ENCODE results near the gene POC1B.
A peak's percentile ranks its signal among the peaks of the same experiment; 100 is the strongest.

The POC1B gene

DNA sequence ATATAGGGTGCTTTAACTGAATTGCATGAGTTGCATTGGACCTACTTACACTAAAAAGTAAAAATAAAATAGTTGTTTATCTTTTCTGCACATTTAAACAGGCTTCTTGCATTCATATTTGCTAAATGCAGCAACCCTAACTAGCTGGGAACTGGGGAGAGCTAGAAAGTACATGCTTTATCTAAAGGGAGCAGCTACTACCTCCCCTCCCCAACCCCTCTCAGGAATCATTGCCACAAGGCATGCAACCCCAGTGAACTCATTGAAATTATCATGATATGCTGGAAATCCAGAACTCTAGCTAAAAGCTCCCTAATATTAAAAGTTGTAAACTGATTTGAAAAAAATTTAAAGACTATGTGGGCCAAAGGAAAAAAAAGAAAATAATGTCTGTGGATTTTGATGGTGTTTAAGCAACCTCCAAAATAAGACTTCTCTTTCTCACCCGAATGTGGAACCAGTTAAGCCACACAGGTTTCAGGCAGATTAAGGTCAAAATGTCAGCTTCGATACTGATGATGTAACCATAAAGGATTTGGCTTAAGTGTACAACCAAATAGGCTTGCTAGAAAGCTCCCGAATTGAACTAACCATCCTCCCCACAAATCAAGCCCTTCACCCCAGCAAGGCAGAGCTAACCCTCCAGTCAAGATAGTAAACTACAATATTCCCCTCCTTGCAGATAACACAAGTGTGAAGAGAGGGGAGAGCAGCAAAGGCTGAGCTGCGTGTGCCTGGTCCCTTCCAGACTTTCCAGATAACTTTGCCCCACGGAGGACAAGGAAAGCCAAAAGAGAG lies 13.8 kb upstream of the POC1B start:
- DNase-seq = no peak
- no peaks in the 10 kb centered on the region for H3K36me3 ChIP-seq (ENCODE audit: control insufficient read depth in 4 of 4, insufficient read depth in 4 of 4, low read length in 3 of 4)
- H3K27ac ChIP-seq (ENCODE audit: insufficient read depth in 1 of 2, low read depth in 1 of 2, low read length in 2 of 2, poor library complexity in 1 of 2, severe bottlenecking in 2 of 2) = no peak overlapping the region
- H3K4me1 ChIP-seq (ENCODE audit: control extremely low read depth in 1 of 4, control insufficient read depth in 4 of 4, insufficient read depth in 4 of 4, low read length in 3 of 4) = peaks cover 8 to 19% (median 11%) of the 10 kb centered on the region in 4 experiments
- no peak overlapping the region for H3K4me3 ChIP-seq (ENCODE audit: control insufficient read depth in 1 of 7, extremely low read depth in 1 of 7, insufficient read depth in 4 of 7, low read depth in 2 of 7, low read length in 6 of 7)
- POLR2A ChIA-PET = no interaction called here
- no peaks in the 10 kb centered on the region for H3K27me3 ChIP-seq (replicated peaks in 2 of 5; ENCODE audit: control insufficient read depth in 4 of 5, insufficient read depth in 5 of 5, low read length in 4 of 5)
- CTCF ChIA-PET = interaction anchor here (1.0 to 2.2 kb wide), 2 partner anchors 10 to 539 kb away, joined by 3 to 8 read pairs; no protein-coding TSS in a partner anchor
- H3K9me3 ChIP-seq (ENCODE audit: control extremely low read depth in 1 of 5, control insufficient read depth in 4 of 5, insufficient read depth in 2 of 5, low read depth in 1 of 5, low read length in 4 of 5) = no peaks in the 10 kb centered on the region
- 43% methylated on average over 2 of the region's 5 CpGs for WGBS (ENCODE audit: insufficient coverage)

DNA sequence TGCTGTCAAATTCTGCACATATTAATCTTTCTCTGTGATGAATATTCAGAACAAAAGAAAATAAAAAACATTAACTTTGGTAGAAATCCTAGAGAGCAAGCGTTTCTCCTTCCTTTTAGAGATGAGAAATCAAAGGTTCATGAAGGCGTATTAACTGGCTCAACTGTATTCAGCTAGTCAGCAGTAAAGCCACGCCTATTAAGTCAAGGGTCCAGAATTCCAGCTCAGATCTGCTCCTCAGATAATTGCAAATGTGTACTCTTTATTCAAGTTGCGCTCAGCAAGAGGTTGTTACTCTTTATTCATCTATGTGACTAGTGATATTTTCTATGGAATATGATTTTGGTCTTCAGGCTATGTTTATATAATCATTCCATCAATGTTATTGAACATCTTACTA lies 13.1 kb upstream of the POC1B start:
- DNase-seq = no peak
- Histone ChIP-seq H3K4me1 (ENCODE audit: control extremely low read depth in 1 of 4, control insufficient read depth in 4 of 4, insufficient read depth in 4 of 4, low read length in 3 of 4) (peaks cover 6 to 13% (median 8%) of the 10 kb centered on the region in 4 experiments), H3K27me3 (replicated peaks in 2 of 5; ENCODE audit: control insufficient read depth in 4 of 5, insufficient read depth in 5 of 5, low read length in 4 of 5) (no peaks in the 10 kb centered on the region), H3K36me3 (ENCODE audit: control insufficient read depth in 4 of 4, insufficient read depth in 4 of 4, low read length in 3 of 4) (no peaks in the 10 kb centered on the region), H3K4me3 (ENCODE audit: control insufficient read depth in 1 of 7, extremely low read depth in 1 of 7, insufficient read depth in 4 of 7, low read depth in 2 of 7, low read length in 6 of 7) (no peak overlapping the region), H3K27ac (ENCODE audit: insufficient read depth in 1 of 2, low read depth in 1 of 2, low read length in 2 of 2, poor library complexity in 1 of 2, severe bottlenecking in 2 of 2) (no peak overlapping the region), H3K9me3 (ENCODE audit: control extremely low read depth in 1 of 5, control insufficient read depth in 4 of 5, insufficient read depth in 2 of 5, low read depth in 1 of 5, low read length in 4 of 5) (no peaks in the 10 kb centered on the region)
- POLR2A ChIA-PET = interaction anchor here (0.6 kb wide), 1 partner anchor 144 kb away, joined by 4 read pairs; no protein-coding TSS in a partner anchor
- 90% methylated on average over 3 of the region's 4 CpGs for WGBS (ENCODE audit: insufficient coverage)
- CTCF ChIA-PET = interaction anchor here (1.0 to 2.2 kb wide), 2 partner anchors 9 to 540 kb away, joined by 3 to 8 read pairs; no protein-coding TSS in a partner anchor

DNA sequence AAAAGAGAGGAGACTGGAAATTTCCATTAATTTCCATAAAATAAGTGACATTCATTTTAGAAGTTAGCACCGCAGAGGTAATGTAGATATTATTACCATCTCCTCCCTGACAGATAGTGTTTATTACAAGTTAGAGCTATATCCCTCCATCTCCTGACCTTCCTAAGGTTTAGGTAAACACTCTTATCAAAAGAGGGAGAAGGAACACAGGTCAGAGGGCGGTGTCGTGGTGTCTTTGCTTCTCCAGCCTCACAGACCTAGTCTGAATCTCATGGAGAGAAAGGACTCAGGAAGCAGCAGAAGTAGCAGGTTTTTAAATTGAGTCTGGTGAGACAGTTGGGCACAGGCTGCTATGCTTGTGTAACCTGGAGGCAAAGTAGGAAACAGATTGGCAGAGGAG lies 11.5 kb upstream of the POC1B start:
- CTCF ChIA-PET = no interaction called here
- DNase-seq = no peak
- H3K4me3 ChIP-seq (ENCODE audit: control insufficient read depth in 1 of 7, extremely low read depth in 1 of 7, insufficient read depth in 4 of 7, low read depth in 2 of 7, low read length in 6 of 7) = no peak overlapping the region
- H3K27me3 ChIP-seq (replicated peaks in 2 of 5; ENCODE audit: control insufficient read depth in 4 of 5, insufficient read depth in 5 of 5, low read length in 4 of 5) = no peaks in the 10 kb centered on the region
- no peaks in the 10 kb centered on the region for H3K9me3 ChIP-seq (ENCODE audit: control extremely low read depth in 1 of 5, control insufficient read depth in 4 of 5, insufficient read depth in 2 of 5, low read depth in 1 of 5, low read length in 4 of 5)
- peaks cover 1 to 3% (median 2%) of the 10 kb centered on the region in 4 experiments for H3K4me1 ChIP-seq (ENCODE audit: control extremely low read depth in 1 of 4, control insufficient read depth in 4 of 4, insufficient read depth in 4 of 4, low read length in 3 of 4)
- no peak overlapping the region for H3K27ac ChIP-seq (ENCODE audit: insufficient read depth in 1 of 2, low read depth in 1 of 2, low read length in 2 of 2, poor library complexity in 1 of 2, severe bottlenecking in 2 of 2)
- H3K36me3 ChIP-seq (ENCODE audit: control insufficient read depth in 4 of 4, insufficient read depth in 4 of 4, low read length in 3 of 4) = no peaks in the 10 kb centered on the region
- POLR2A ChIA-PET = no interaction called here
- 100% methylated on average over 2 of the region's 3 CpGs for WGBS (ENCODE audit: insufficient coverage)

DNA sequence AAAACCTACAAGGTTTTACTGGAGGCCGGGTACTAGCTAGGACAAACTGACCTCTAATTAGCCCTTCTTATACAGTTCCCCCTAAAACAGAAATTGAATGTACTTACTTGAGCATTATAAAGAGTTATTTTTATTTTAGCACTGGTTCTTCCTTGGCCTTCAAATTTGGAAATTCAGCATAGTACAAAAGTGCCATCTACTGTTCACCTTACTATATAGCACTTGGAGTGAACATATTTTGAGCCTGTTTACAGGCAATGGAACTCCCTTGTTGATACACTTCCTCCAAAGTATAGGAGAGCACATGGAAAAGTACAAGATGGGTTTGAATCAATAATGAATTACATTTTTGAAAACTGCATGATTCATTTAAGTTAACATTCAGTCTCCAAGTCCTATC lies 3.9 kb upstream of the POC1B start:
- Histone ChIP-seq H3K9me3 (ENCODE audit: control extremely low read depth in 1 of 5, control insufficient read depth in 4 of 5, insufficient read depth in 2 of 5, low read depth in 1 of 5, low read length in 4 of 5) (no peaks in the 10 kb centered on the region), H3K27ac (ENCODE audit: insufficient read depth in 1 of 2, low read depth in 1 of 2, low read length in 2 of 2, poor library complexity in 1 of 2, severe bottlenecking in 2 of 2) (no peak overlapping the region), H3K36me3 (ENCODE audit: control insufficient read depth in 4 of 4, insufficient read depth in 4 of 4, low read length in 3 of 4) (no peaks in the 10 kb centered on the region), H3K4me3 (ENCODE audit: control insufficient read depth in 1 of 7, extremely low read depth in 1 of 7, insufficient read depth in 4 of 7, low read depth in 2 of 7, low read length in 6 of 7) (no peak overlapping the region), H3K4me1 (ENCODE audit: control extremely low read depth in 1 of 4, control insufficient read depth in 4 of 4, insufficient read depth in 4 of 4, low read length in 3 of 4) (peaks cover 4 to 23% (median 11%) of the 10 kb centered on the region in 4 experiments), H3K27me3 (replicated peaks in 2 of 5; ENCODE audit: control insufficient read depth in 4 of 5, insufficient read depth in 5 of 5, low read length in 4 of 5) (no peaks in the 10 kb centered on the region)
- POLR2A ChIA-PET = no interaction called here
- peak; percentile 64 to 83 (median 79) for DNase-seq
- WGBS (ENCODE audit: insufficient coverage) = no CpG with 5 or more reads among the region's 1 CpG
- CTCF ChIA-PET = interaction anchor here (0.8 to 5.2 kb wide), 12 partner anchors 9 to 1380 kb away, joined by 3 to 33 read pairs (median 6); no protein-coding TSS in a partner anchor

DNA sequence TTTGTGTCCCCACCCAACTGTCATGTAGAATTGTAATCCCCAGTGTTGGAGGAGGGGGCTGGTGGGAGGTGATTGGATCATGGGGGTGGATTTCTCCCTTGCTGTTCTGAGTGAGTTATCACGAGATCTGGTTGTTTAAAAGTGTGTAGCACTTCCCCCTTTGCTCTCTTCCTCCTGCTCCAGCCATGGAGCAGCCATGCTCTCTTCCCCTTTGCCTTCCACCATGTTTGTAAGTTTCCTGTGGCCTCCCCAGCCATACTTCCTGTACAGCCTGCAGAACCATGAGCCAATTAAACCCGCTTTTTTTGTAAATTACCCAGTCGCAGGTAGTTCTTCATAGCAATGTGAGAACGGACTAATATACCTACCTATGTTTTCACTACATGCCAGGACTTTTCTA lies 2.6 kb upstream of the POC1B start:
- WGBS (ENCODE audit: insufficient coverage) = 68% methylated on average over 2 of the region's 4 CpGs
- ChIA-PET POLR2A (no interaction called here), CTCF (interaction anchor here (0.6 to 5.2 kb wide), 14 partner anchors 13 to 511 kb away, joined by 3 to 33 read pairs (median 4); no protein-coding TSS in a partner anchor)
- DNase-seq = peak in 2 of 3 donors; percentile 33 to 40
- Histone ChIP-seq H3K4me3 (ENCODE audit: control insufficient read depth in 1 of 7, extremely low read depth in 1 of 7, insufficient read depth in 4 of 7, low read depth in 2 of 7, low read length in 6 of 7) (no peak overlapping the region), H3K9me3 (ENCODE audit: control extremely low read depth in 1 of 5, control insufficient read depth in 4 of 5, insufficient read depth in 2 of 5, low read depth in 1 of 5, low read length in 4 of 5) (no peaks in the 10 kb centered on the region), H3K27me3 (replicated peaks in 2 of 5; ENCODE audit: control insufficient read depth in 4 of 5, insufficient read depth in 5 of 5, low read length in 4 of 5) (no peaks in the 10 kb centered on the region), H3K27ac (ENCODE audit: insufficient read depth in 1 of 2, low read depth in 1 of 2, low read length in 2 of 2, poor library complexity in 1 of 2, severe bottlenecking in 2 of 2) (no peak overlapping the region), H3K4me1 (ENCODE audit: control extremely low read depth in 1 of 4, control insufficient read depth in 4 of 4, insufficient read depth in 4 of 4, low read length in 3 of 4) (peaks cover 10 to 33% (median 21%) of the 10 kb centered on the region in 4 experiments), H3K36me3 (ENCODE audit: control insufficient read depth in 4 of 4, insufficient read depth in 4 of 4, low read length in 3 of 4) (peaks cover 0 to 7% (median under 1%) of the 10 kb centered on the region in 4 experiments)

DNA sequence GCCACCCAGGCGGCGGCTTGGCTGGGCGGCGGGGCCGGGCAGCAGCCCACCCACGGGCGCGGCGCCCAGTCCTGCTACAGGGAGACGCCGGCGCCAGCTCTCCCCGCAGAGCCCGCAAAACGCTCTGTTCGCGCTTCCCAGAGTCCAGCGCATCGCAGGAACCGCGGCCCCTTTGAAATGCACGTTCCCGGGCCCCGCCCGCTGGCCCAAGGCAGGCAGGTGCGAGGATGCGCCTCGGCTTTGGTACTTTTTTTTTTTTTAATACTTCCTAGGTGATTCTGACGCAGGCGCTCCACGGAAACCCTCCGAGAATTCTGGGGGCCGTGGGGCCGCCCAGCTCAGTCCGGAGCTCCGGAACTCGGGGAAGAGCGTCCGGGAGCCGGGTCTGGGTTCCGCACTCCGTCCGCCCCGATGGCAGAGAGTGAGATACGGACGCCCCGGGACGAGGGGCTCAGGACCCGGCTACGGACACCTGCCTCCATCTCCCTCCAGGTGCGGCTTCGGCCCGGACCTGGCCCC lies 483 bp downstream of the POC1B start:
- Histone ChIP-seq H3K4me1 (ENCODE audit: control extremely low read depth in 1 of 4, control insufficient read depth in 4 of 4, insufficient read depth in 4 of 4, low read length in 3 of 4) (peaks cover 20 to 55% (median 38%) of the 10 kb centered on the region in 4 experiments), H3K27ac (ENCODE audit: insufficient read depth in 1 of 2, low read depth in 1 of 2, low read length in 2 of 2, poor library complexity in 1 of 2, severe bottlenecking in 2 of 2) (peak overlapping the region; percentile 77 to 87), H3K9me3 (ENCODE audit: control extremely low read depth in 1 of 5, control insufficient read depth in 4 of 5, insufficient read depth in 2 of 5, low read depth in 1 of 5, low read length in 4 of 5) (no peaks in the 10 kb centered on the region), H3K27me3 (replicated peaks in 2 of 5; ENCODE audit: control insufficient read depth in 4 of 5, insufficient read depth in 5 of 5, low read length in 4 of 5) (no peaks in the 10 kb centered on the region), H3K36me3 (ENCODE audit: control insufficient read depth in 4 of 4, insufficient read depth in 4 of 4, low read length in 3 of 4) (peaks cover 0 to 17% (median 3%) of the 10 kb centered on the region in 4 experiments), H3K4me3 (ENCODE audit: control insufficient read depth in 1 of 7, extremely low read depth in 1 of 7, insufficient read depth in 4 of 7, low read depth in 2 of 7, low read length in 6 of 7) (peak overlapping the region; percentile 79 to 96 (median 94))
- peak in 2 of 3 donors; percentile 26 to 50 for DNase-seq
- ChIA-PET CTCF (interaction anchor here (0.9 to 4.7 kb wide), 13 partner anchors 12 to 511 kb away, joined by 3 to 58 read pairs (median 4); no protein-coding TSS in a partner anchor), POLR2A (interaction anchor here (1.6 kb wide), 1 partner anchor 172 kb away, joined by 4 read pairs; the partner anchor contains the start of gene DUSP6)
- under 1% methylated on average over 43 of the region's 53 CpGs for WGBS (ENCODE audit: insufficient coverage)

All from common myeloid progenitor, CD34-positive (primary cell).